ENCODE data around the gene MSANTD7.

DNA sequence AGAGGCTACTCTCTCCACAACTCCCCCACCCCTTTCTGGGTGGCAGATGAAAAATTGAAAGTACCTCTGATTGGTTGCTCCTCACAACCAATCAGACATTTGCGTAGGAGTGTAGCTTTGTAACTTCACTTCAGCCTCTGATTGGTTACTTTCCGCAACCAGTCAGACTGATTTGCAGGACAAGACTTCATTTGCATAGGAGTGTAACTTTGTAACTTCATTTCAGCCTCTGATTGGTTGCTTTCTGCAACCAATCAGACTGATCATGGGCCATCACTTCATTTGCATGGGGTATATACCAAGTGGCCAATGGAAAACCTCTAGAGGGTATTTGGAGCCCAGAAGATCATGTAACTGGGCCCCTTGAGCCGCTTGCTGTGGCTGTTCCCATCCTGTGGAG lies 25.8 kb upstream of the MSANTD7 start:
- TF ChIP-seq POLR2A (IDR thresholded peaks at IDR 0.05; ENCODE audit: low read length) (no peak), GATA1 (IDR thresholded peaks at IDR 0.05; ENCODE audit: low read depth, low read length) (no peak)
